ENCODE data around the gene HMGA1. TPM values are rescaled to one million over a fixed set of nuclear protein-coding genes. Genes with fewer than 3 reads are reported as not detected.
A peak's percentile ranks its signal among the peaks of the same experiment; 100 is the strongest.

Gene HMGA1
- total RNA-seq, 3 donors from 2014 or later = 49.4 to 176 (median 124) TPM

- intact Hi-C loops (cut with DNase I, micrococcal nuclease) = no loop called here
- Histone ChIP-seq H3K4me1 (ENCODE audit: low read depth) (no peaks in the 10 kb centered on the region), H3K36me3 (ENCODE audit: low read depth) (no peaks in the 10 kb centered on the region), H3K4me3 (peak overlapping the region; percentile 59), H3K9me3 (no peaks in the 10 kb centered on the region)
- ATAC-seq (peak; percentile 11), DNase-seq (peak; percentile 45 to 64 (median 61))
- no peak for TF ChIP-seq CTCF (IDR thresholded peaks at IDR 0.05)
These were observed 646 bp downstream of the HMGA1 start for GRCh38 chr6:34237316-34237721.

- Histone ChIP-seq H3K4me3 (peak overlapping the region; percentile 50), H3K36me3 (ENCODE audit: low read depth) (no peaks in the 10 kb centered on the region), H3K9me3 (no peaks in the 10 kb centered on the region), H3K4me1 (ENCODE audit: low read depth) (no peaks in the 10 kb centered on the region)
- peak; percentile 17 for ATAC-seq
- DNase-seq = peak; percentile 62 to 83 (median 78)
- TF ChIP-seq CTCF (IDR thresholded peaks at IDR 0.05) = no peak
- intact Hi-C loops (cut with DNase I, micrococcal nuclease) = no loop called here
These were observed 1.3 kb downstream of the HMGA1 start for GRCh38 chr6:34237722-34238584.

- no peak for ATAC-seq
- Histone ChIP-seq H3K4me1 (ENCODE audit: low read depth) (no peaks in the 10 kb centered on the region), H3K9me3 (no peaks in the 10 kb centered on the region), H3K4me3 (no peak overlapping the region), H3K36me3 (ENCODE audit: low read depth) (no peaks in the 10 kb centered on the region)
- peak in 1 of 3 donors; percentile 45 for DNase-seq
- TF ChIP-seq CTCF (IDR thresholded peaks at IDR 0.05) = no peak
- intact Hi-C loops (cut with DNase I, micrococcal nuclease) = no loop called here
These were observed 2.2 kb downstream of the HMGA1 start for GRCh38 chr6:34238585-34239499.

GRCh38 chr6:34239500-34239825 is 2.8 kb downstream of the HMGA1 start:
- no peaks in the 10 kb centered on the region for H3K36me3 ChIP-seq (ENCODE audit: low read depth)
- peaks cover 6% of the 10 kb centered on the region for H3K4me1 ChIP-seq (ENCODE audit: low read depth)
- no peaks in the 10 kb centered on the region for H3K9me3 ChIP-seq
- ATAC-seq (no peak), DNase-seq (peak in 1 of 3 donors; percentile 21)
- H3K4me3 ChIP-seq = no peak overlapping the region
- intact Hi-C loops (cut with DNase I, micrococcal nuclease) = no loop called here
- TF ChIP-seq CTCF (IDR thresholded peaks at IDR 0.05) = no peak

- intact Hi-C loops (cut with DNase I, micrococcal nuclease) = loop anchor here (10.0 kb wide), 1 partner anchor 175 kb away; no protein-coding TSS in a partner anchor
- H3K4me3 ChIP-seq = no peak overlapping the region
These were observed 3.2 kb downstream of the HMGA1 start for GRCh38 chr6:34239893-34240292.

More at GRCh38 chr6:34239893-34240292, 3.2 kb downstream of the HMGA1 start:
- Histone ChIP-seq H3K4me1 (ENCODE audit: low read depth) (peaks cover 6% of the 10 kb centered on the region), H3K9me3 (no peaks in the 10 kb centered on the region), H3K36me3 (ENCODE audit: low read depth) (no peaks in the 10 kb centered on the region)
- no peak for ATAC-seq
- TF ChIP-seq CTCF (IDR thresholded peaks at IDR 0.05) = no peak
- no peak for DNase-seq

Measured in mucosa of descending colon (tissue), 3 donors.